Lung (tissue), 12 donors: Measurements from ENCODE around the gene E2F4. TPM values are rescaled to one million over a fixed set of nuclear protein-coding genes. Genes with fewer than 3 reads are reported as not detected.

Source experiments
- ATAC-seq: fragments of 200-7000 bp; cut with Tn5 transposase; one replicate; pipeline ENCODE4 v1.9.1; 2020; ENCODE audit warnings: moderate number of reproducible peaks; ENCODE audit not compliant: insufficient read depth, low FRiP score
- DNase-seq, 3 donors: peaks; one replicate each; pipeline ENCODE4 v3.0.0-alpha.2; 2013 to 2017
- H3K27ac ChIP-seq, 2 donors: one replicate each; pipeline ENCODE4 v1.5.1; 2013; ENCODE audit warnings: mild to moderate bottlenecking in 2 of 2, moderate library complexity in 2 of 2, control low read depth in 1 of 2, inconsistent platforms in 1 of 2, low read depth in 1 of 2, low read length in 1 of 2
- H3K27me3 ChIP-seq, 3 donors: one replicate each; pipeline ENCODE4 v1.5.1; 2013; ENCODE audit warnings: low read length in 2 of 3; ENCODE audit not compliant: control insufficient read depth in 3 of 3, insufficient read depth in 3 of 3
- H3K36me3 ChIP-seq, 4 donors: one replicate each; pipeline ENCODE4 v1.5.1; 2013; ENCODE audit warnings: low read length in 4 of 4, mild to moderate bottlenecking in 1 of 4, moderate library complexity in 1 of 4; ENCODE audit not compliant: control insufficient read depth in 4 of 4, insufficient read depth in 4 of 4
- H3K4me1 ChIP-seq, 5 donors: one replicate each; pipeline ENCODE4 v1.5.1; 2013; ENCODE audit warnings: low read length in 5 of 5, mild to moderate bottlenecking in 2 of 5, moderate library complexity in 1 of 5; ENCODE audit not compliant: control insufficient read depth in 5 of 5, insufficient read depth in 5 of 5
- H3K4me3 ChIP-seq: one replicate; pipeline ENCODE4 v1.5.1; 2013; ENCODE audit warnings: mild to moderate bottlenecking, control low read depth, moderate library complexity
- H3K9ac ChIP-seq, 2 donors: one replicate each; pipeline ENCODE4 v1.5.1; 2013; ENCODE audit warnings: low read length in 2 of 2, control low read depth in 1 of 2; ENCODE audit not compliant: insufficient read depth in 1 of 2
- H3K9me3 ChIP-seq, 4 donors: one replicate each; pipeline ENCODE4 v1.5.1; 2013; ENCODE audit warnings: low read length in 3 of 4, mild to moderate bottlenecking in 1 of 4, moderate library complexity in 1 of 4; ENCODE audit not compliant: control insufficient read depth in 4 of 4, insufficient read depth in 3 of 4
- WGBS, 2 donors: extraction: QIAGEN DNeasy Blood & Tissue Kit; methylation state at CpG; one replicate each; pipeline ENCODE4 v1.1.7; 2013; 5-methylcytosine and 5-hydroxymethylcytosine counted together
- polyA plus RNA-seq, 2 donors: library from polyadenylated mRNA; stranded (reverse); fragments of 200-250 nt; gene quantifications; one replicate each; pipeline ENCODE4 v1.2.1, GENCODE V29; 2013
- total RNA-seq, 2 donors: library from RNA; depleted of rRNA in 1 of 2; stranded (reverse); fragments of >200 nt in 1 of 2; gene quantifications; one replicate each; pipeline ENCODE4 v1.2.1, GENCODE V29; 2014 to 2021
- TF ChIP-seq, protein P1 (sequence below): IDR thresholded peaks from 2 replicates; pipeline ENCODE4 v1.5.1; 2012; ENCODE audit warnings: mild to moderate bottlenecking; ENCODE audit errors: control extremely low read depth, extremely low read depth
- donor health status: control.
- donor health status: control.
- donor health status: Bipolar disorder and iron deficiency.
- donor health status: healthy.
- donor health status: DM: yes; HTN: yes; CAD: no.

Gene E2F4
- total and polyA plus RNA-seq, 4 donors: 27.8 to 86.1 (median 56.4) TPM

- 89 to 92% methylated on average over 13 of the region's 13 CpGs for WGBS, 2 donors
- Histone ChIP-seq H3K4me1 (peaks cover 0 to 57% (median 19%) of the 10 kb centered on the region in 5 donors), H3K27ac (no peak overlapping the region), H3K4me3 (no peak overlapping the region), H3K27me3 (no peaks in the 10 kb centered on the region), H3K9me3 (no peaks in the 10 kb centered on the region), H3K9ac (no peak overlapping the region), H3K36me3 (peaks cover 0 to 1% (median 0%) of the 10 kb centered on the region in 4 donors)
- TF ChIP-seq, protein P1, sequence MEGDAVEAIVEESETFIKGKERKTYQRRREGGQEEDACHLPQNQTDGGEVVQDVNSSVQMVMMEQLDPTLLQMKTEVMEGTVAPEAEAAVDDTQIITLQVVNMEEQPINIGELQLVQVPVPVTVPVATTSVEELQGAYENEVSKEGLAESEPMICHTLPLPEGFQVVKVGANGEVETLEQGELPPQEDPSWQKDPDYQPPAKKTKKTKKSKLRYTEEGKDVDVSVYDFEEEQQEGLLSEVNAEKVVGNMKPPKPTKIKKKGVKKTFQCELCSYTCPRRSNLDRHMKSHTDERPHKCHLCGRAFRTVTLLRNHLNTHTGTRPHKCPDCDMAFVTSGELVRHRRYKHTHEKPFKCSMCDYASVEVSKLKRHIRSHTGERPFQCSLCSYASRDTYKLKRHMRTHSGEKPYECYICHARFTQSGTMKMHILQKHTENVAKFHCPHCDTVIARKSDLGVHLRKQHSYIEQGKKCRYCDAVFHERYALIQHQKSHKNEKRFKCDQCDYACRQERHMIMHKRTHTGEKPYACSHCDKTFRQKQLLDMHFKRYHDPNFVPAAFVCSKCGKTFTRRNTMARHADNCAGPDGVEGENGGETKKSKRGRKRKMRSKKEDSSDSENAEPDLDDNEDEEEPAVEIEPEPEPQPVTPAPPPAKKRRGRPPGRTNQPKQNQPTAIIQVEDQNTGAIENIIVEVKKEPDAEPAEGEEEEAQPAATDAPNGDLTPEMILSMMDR: no peak
- no peak for ATAC-seq
- DNase-seq: no peak
These were observed 12.4 kb upstream of the E2F4 start for GRCh38 chr16:67179421-67180080.

GRCh38 chr16:67180166-67180565 lies 11.8 kb upstream of the E2F4 start:
- Histone ChIP-seq H3K27me3 (no peaks in the 10 kb centered on the region), H3K4me3 (no peak overlapping the region), H3K27ac (no peak overlapping the region), H3K9ac (no peak overlapping the region), H3K36me3 (peaks cover 0 to 1% (median 0%) of the 10 kb centered on the region in 4 donors), H3K4me1 (peaks cover 0 to 57% (median 19%) of the 10 kb centered on the region in 5 donors), H3K9me3 (no peaks in the 10 kb centered on the region)
- TF ChIP-seq, protein P1: no peak
- no peak for ATAC-seq
- WGBS, 2 donors: 93 to 95% methylated on average over 16 of the region's 16 CpGs
- no peak for DNase-seq

DNA sequence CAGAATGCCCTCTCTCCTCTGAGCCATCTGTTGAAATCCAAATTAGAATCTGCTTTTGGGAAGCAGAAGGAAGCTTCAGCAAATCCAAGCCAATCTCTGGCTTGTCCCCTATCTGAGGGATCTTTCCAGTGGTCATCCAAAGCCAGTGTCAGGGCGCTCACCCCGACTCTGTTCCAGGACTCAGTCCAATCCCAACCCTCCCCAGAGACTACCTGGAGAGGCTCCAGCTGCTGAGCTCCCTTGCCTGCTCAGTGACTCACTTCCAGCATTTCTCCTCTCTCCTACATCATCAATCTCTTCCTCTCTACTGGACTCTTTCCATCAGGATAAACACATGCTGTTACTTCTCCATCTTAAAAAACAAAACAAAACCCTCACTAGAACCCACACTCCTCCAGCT lies 10.6 kb upstream of the E2F4 start:
- ATAC-seq (no peak), DNase-seq (peak in 1 of 3 donors; percentile 39)
- H3K36me3 ChIP-seq: peaks cover 0 to 1% (median 0%) of the 10 kb centered on the region in 4 donors
- H3K4me1 ChIP-seq: peaks cover 0 to 57% (median 14%) of the 10 kb centered on the region in 5 donors
- 68 to 81% methylated on average over 2 of the region's 2 CpGs for WGBS, 2 donors
- H3K9ac ChIP-seq: no peak overlapping the region
- no peaks in the 10 kb centered on the region for H3K27me3 ChIP-seq
- TF ChIP-seq, protein P1: no peak
- peak overlapping the region in 1 of 2 donors; percentile 20 for H3K27ac ChIP-seq
- no peak overlapping the region for H3K4me3 ChIP-seq
- no peaks in the 10 kb centered on the region for H3K9me3 ChIP-seq

GRCh38 chr16:67182288-67182687 lies 9.7 kb upstream of the E2F4 start:
- no peak for DNase-seq
- Histone ChIP-seq H3K27ac (no peak overlapping the region), H3K9me3 (no peaks in the 10 kb centered on the region), H3K4me1 (peaks cover 0 to 48% (median 12%) of the 10 kb centered on the region in 5 donors), H3K27me3 (no peaks in the 10 kb centered on the region), H3K9ac (no peak overlapping the region), H3K36me3 (no peaks in the 10 kb centered on the region), H3K4me3 (no peak overlapping the region)
- no peak for ATAC-seq
- 71 to 82% methylated on average over 2 of the region's 2 CpGs for WGBS, 2 donors
- TF ChIP-seq, protein P1: no peak
